Cardiac muscle cell (in vitro differentiated cells and primary cell): ENCODE results near the gene SYNPR. TPM values are rescaled to one million over a fixed set of nuclear protein-coding genes. Genes with fewer than 3 reads are reported as not detected.
A peak's percentile ranks its signal among the peaks of the same experiment; 100 is the strongest.

Source experiments
- DNase-seq, 2 donors: peaks; one replicate each; pipeline versions ENCODE4 v3.0.0 to v3.0.0-alpha.2; 2010 to 2017; ENCODE audit warnings: low read depth in 1 of 2, low spot score in 1 of 2
- H3K27ac ChIP-seq: fragments of 200-600 bp; sonication (generic); 2 replicates; pipeline ENCODE4 v1.5.1; 2016
- H3K27me3 ChIP-seq: fragments of 200-600 bp; sonication (generic); 2 replicates; pipeline ENCODE4 v1.6.0; 2016; ENCODE audit warnings: control low read depth
- H3K36me3 ChIP-seq: fragments of 200-600 bp; sonication (generic); 2 replicates; pipeline ENCODE4 v1.5.1; 2016; ENCODE audit warnings: control low read depth
- H3K4me1 ChIP-seq: fragments of 200-600 bp; sonication (generic); 2 replicates; pipeline ENCODE4 v1.8.1; 2017; ENCODE audit warnings: low read depth, mild to moderate bottlenecking, mixed run types
- H3K4me3 ChIP-seq: fragments of 200-600 bp; sonication (generic); 2 replicates; pipeline ENCODE4 v1.5.1; 2016; ENCODE audit warnings: mild to moderate bottlenecking
- H3K9me3 ChIP-seq: fragments of 200-600 bp; sonication (generic); 2 replicates; pipeline ENCODE4 v1.5.1; 2017; ENCODE audit warnings: low read depth, mild to moderate bottlenecking, control low read depth
- CTCF ChIP-seq: IDR thresholded peaks from 2 replicates; pipeline ENCODE4 v1.5.1; 2012; ENCODE audit warnings: low read depth, mild to moderate bottlenecking, low read length
- polyA plus RNA-seq: library from polyadenylated mRNA; unstranded; fragments of >200 nt; fragmentation: Nextera tagmentation; extraction: Ambion mirVana; gene quantifications from 2 replicates; pipeline ENCODE4 v1.2.1, GENCODE V29; 2016
- total RNA-seq: library from RNA; depleted of rRNA; stranded (reverse); fragments of >200 nt; gene quantifications from 2 replicates; pipeline ENCODE4 v1.2.3, GENCODE V29; 2016

The SYNPR gene
- total and polyA plus RNA-seq, 2 experiments from 2014 or later = 0.36 to 1.8 TPM

GRCh38 chr3:63400246-63400860 lies 122.2 kb downstream of the SYNPR start:
- H3K27me3 ChIP-seq = no peaks in the 10 kb centered on the region
- H3K4me1 ChIP-seq = no peaks in the 10 kb centered on the region
- TF ChIP-seq CTCF = no peak
- no peak overlapping the region for H3K27ac ChIP-seq
- no peak overlapping the region for H3K4me3 ChIP-seq
- DNase-seq = peak in 1 of 2 donors; percentile 13
- no peaks in the 10 kb centered on the region for H3K9me3 ChIP-seq
- no peaks in the 10 kb centered on the region for H3K36me3 ChIP-seq

GRCh38 chr3:63405882-63406281 lies 127.8 kb downstream of the SYNPR start:
- H3K9me3 ChIP-seq = no peaks in the 10 kb centered on the region
- H3K4me1 ChIP-seq = no peaks in the 10 kb centered on the region
- H3K4me3 ChIP-seq = no peak overlapping the region
- H3K27me3 ChIP-seq = no peaks in the 10 kb centered on the region
- no peak for DNase-seq
- no peaks in the 10 kb centered on the region for H3K36me3 ChIP-seq
- H3K27ac ChIP-seq = no peak overlapping the region
- TF ChIP-seq CTCF = no peak

- H3K36me3 ChIP-seq = no peaks in the 10 kb centered on the region
- H3K4me3 ChIP-seq = no peak overlapping the region
- TF ChIP-seq CTCF = no peak
- DNase-seq = no peak
- no peak overlapping the region for H3K27ac ChIP-seq
- no peaks in the 10 kb centered on the region for H3K27me3 ChIP-seq
- peaks cover 9% of the 10 kb centered on the region for H3K4me1 ChIP-seq
- no peaks in the 10 kb centered on the region for H3K9me3 ChIP-seq
Observed at GRCh38 chr3:63413523-63413922, 135.4 kb downstream of the SYNPR start.

GRCh38 chr3:63414607-63415006 lies 136.5 kb downstream of the SYNPR start:
- no peak for DNase-seq
- TF ChIP-seq CTCF = no peak
- Histone ChIP-seq H3K27me3 (no peaks in the 10 kb centered on the region), H3K9me3 (no peaks in the 10 kb centered on the region), H3K4me3 (no peak overlapping the region), H3K27ac (no peak overlapping the region), H3K4me1 (peaks cover 9% of the 10 kb centered on the region), H3K36me3 (no peaks in the 10 kb centered on the region)

- no peak for TF ChIP-seq CTCF
Observed at GRCh38 chr3:63429905-63430304, 151.8 kb downstream of the SYNPR start.

GRCh38 chr3:63430875-63431274 lies 152.8 kb downstream of the SYNPR start:
- H3K27me3 ChIP-seq = no peaks in the 10 kb centered on the region
- H3K9me3 ChIP-seq = no peaks in the 10 kb centered on the region
- peaks cover 22% of the 10 kb centered on the region for H3K4me1 ChIP-seq
- TF ChIP-seq CTCF = no peak
- H3K4me3 ChIP-seq = no peak overlapping the region
- H3K27ac ChIP-seq = no peak overlapping the region
- DNase-seq = no peak
- H3K36me3 ChIP-seq = no peaks in the 10 kb centered on the region

More at GRCh38 chr3:63429905-63430304, 151.8 kb downstream of the SYNPR start:
- Histone ChIP-seq H3K27ac (no peak overlapping the region), H3K36me3 (no peaks in the 10 kb centered on the region), H3K9me3 (no peaks in the 10 kb centered on the region), H3K4me1 (peaks cover 22% of the 10 kb centered on the region), H3K4me3 (no peak overlapping the region), H3K27me3 (no peaks in the 10 kb centered on the region)
- DNase-seq = peak in 1 of 2 donors; percentile 25
